Sigmoid colon (tissue), 4 donors: ENCODE data around the gene SCAMP3.

Experiments
- CTCF ChIP-seq, 4 experiments: fragments of 450-650 bp in 3 of 4; fragments of 200-600 bp in 1 of 4; IDR thresholded peaks; one replicate each; pipeline ENCODE4 v1.5.1; 2016 to 2019; ENCODE audit warnings: antibody characterized with exemption in 4 of 4, mild to moderate bottlenecking in 3 of 4, moderate library complexity in 2 of 4
- EP300 ChIP-seq, 4 donors: sonication (generic); formaldehyde crosslinking; IDR thresholded peaks; one replicate each; pipeline ENCODE4 v1.6.1; 2017; ENCODE audit warnings: antibody characterized with exemption in 4 of 4
- POLR2A ChIP-seq, 2 donors: fragments of 450-650 bp; IDR thresholded peaks; one replicate each; pipeline ENCODE4 v1.6.1; 2016; ENCODE audit warnings: antibody characterized with exemption in 2 of 2, mild to moderate bottlenecking in 2 of 2, moderate library complexity in 2 of 2
- POLR2AphosphoS5 ChIP-seq, 4 donors: sonication (generic); formaldehyde crosslinking; IDR thresholded peaks; one replicate each; pipeline ENCODE4 v1.6.1; 2017; ENCODE audit warnings: antibody characterized with exemption in 4 of 4

GRCh38 chr1:155285631-155286044 is 23.5 kb upstream of the SCAMP3 start:
- no peak for TF ChIP-seq CTCF (IDR thresholded peaks at IDR 0.05)
- TF ChIP-seq POLR2AphosphoS5 (IDR thresholded peaks at IDR 0.05): no peak
- no peak for TF ChIP-seq POLR2A (IDR thresholded peaks at IDR 0.05)
- no peak for TF ChIP-seq EP300 (IDR thresholded peaks at IDR 0.05)
